ENCODE data around the gene ATP11C. TPM values are rescaled to one million over a fixed set of nuclear protein-coding genes. Genes with fewer than 3 reads are reported as not detected.

ATP11C gene
- total RNA-seq, 4 donors from 2014 or later = 22.8 to 40.3 (median 26.2) TPM

- Histone ChIP-seq H3K4me1 (no peaks in the 10 kb centered on the region), H3K27ac (no peak overlapping the region), H3K4me3 (replicated peaks in 1 of 3) (no peak overlapping the region), H3K9me3 (no peaks in the 10 kb centered on the region), H3K27me3 (no peaks in the 10 kb centered on the region), H3K36me3 (no peaks in the 10 kb centered on the region)
- 95 to 100% methylated on average over 3 of the region's 3 CpGs for WGBS, 2 donors
- DNase-seq = no peak
- intact Hi-C loops (cut with DNase I) = no loop called here
- TF ChIP-seq POLR2A (IDR thresholded peaks at IDR 0.05) = no peak
- no peak for TF ChIP-seq CTCF (IDR thresholded peaks at IDR 0.05)
Observed at GRCh38 chrX:139907078-139907477, 25.8 kb downstream of the ATP11C start.

- no peaks in the 10 kb centered on the region for H3K36me3 ChIP-seq
- intact Hi-C loops (cut with DNase I) = no loop called here
- no peaks in the 10 kb centered on the region for H3K9me3 ChIP-seq
- no peak for DNase-seq
- H3K4me3 ChIP-seq (replicated peaks in 1 of 3) = no peak overlapping the region
- H3K4me1 ChIP-seq = no peaks in the 10 kb centered on the region
- no peaks in the 10 kb centered on the region for H3K27me3 ChIP-seq
- no peak overlapping the region for H3K27ac ChIP-seq
- no peak for TF ChIP-seq CTCF (IDR thresholded peaks at IDR 0.05)
- no peak for TF ChIP-seq POLR2A (IDR thresholded peaks at IDR 0.05)
- 88 to 89% methylated on average over 2 of the region's 2 CpGs for WGBS, 2 donors
Observed at GRCh38 chrX:139905743-139906142, 27.1 kb downstream of the ATP11C start.

- no peak overlapping the region for H3K27ac ChIP-seq
- no peaks in the 10 kb centered on the region for H3K27me3 ChIP-seq
- TF ChIP-seq POLR2A (IDR thresholded peaks at IDR 0.05) (no peak), CTCF (IDR thresholded peaks at IDR 0.05) (no peak)
- 82 to 84% methylated on average over 3 of the region's 3 CpGs for WGBS, 2 donors
- no peaks in the 10 kb centered on the region for H3K36me3 ChIP-seq
- no peaks in the 10 kb centered on the region for H3K9me3 ChIP-seq
- DNase-seq = no peak
- intact Hi-C loops (cut with DNase I) = no loop called here
- no peak overlapping the region for H3K4me3 ChIP-seq (replicated peaks in 1 of 3)
- no peaks in the 10 kb centered on the region for H3K4me1 ChIP-seq
Observed at GRCh38 chrX:139905051-139905450, 27.8 kb downstream of the ATP11C start.

GRCh38 chrX:139903210-139903609, 29.6 kb downstream of the ATP11C start:
- DNase-seq = no peak
- no peak for TF ChIP-seq POLR2A (IDR thresholded peaks at IDR 0.05)
- no peak for TF ChIP-seq CTCF (IDR thresholded peaks at IDR 0.05)
- Histone ChIP-seq H3K9me3 (no peaks in the 10 kb centered on the region), H3K36me3 (no peaks in the 10 kb centered on the region), H3K27ac (no peak overlapping the region), H3K4me3 (replicated peaks in 1 of 3) (no peak overlapping the region), H3K4me1 (no peaks in the 10 kb centered on the region), H3K27me3 (no peaks in the 10 kb centered on the region)
- WGBS, 2 donors = 90 to 100% methylated on average over 3 of the region's 3 CpGs
- intact Hi-C loops (cut with DNase I) = no loop called here

- H3K36me3 ChIP-seq = no peaks in the 10 kb centered on the region
- H3K27ac ChIP-seq = no peak overlapping the region
- WGBS, 2 donors = 95 to 97% methylated on average over 2 of the region's 2 CpGs
- H3K4me3 ChIP-seq (replicated peaks in 1 of 3) = no peak overlapping the region
- TF ChIP-seq POLR2A (IDR thresholded peaks at IDR 0.05) (no peak), CTCF (IDR thresholded peaks at IDR 0.05) (no peak)
- DNase-seq = no peak
- H3K9me3 ChIP-seq = no peaks in the 10 kb centered on the region
- H3K4me1 ChIP-seq = no peaks in the 10 kb centered on the region
- H3K27me3 ChIP-seq = no peaks in the 10 kb centered on the region
- intact Hi-C loops (cut with DNase I) = no loop called here
Observed at GRCh38 chrX:139902559-139902958, 30.3 kb downstream of the ATP11C start.

Data from thyroid gland (tissue), 4 donors.